B cell (primary cell): ENCODE data around the gene ST6GALNAC3. TPM values are rescaled to one million over a fixed set of nuclear protein-coding genes. Genes with fewer than 3 reads are reported as not detected.

ENCODE experiments used
- ATAC-seq: fragments of 200-7000 bp; cut with Tn5 transposase; one replicate; pipeline ENCODE4 v1.10.0; 2021; ENCODE audit warnings: low read depth, mild to moderate bottlenecking, moderate number of reproducible peaks, moderate library complexity
- CTCF ChIA-PET: fragments of 350-600 bp; sonication (Branson Sonifier 250); formaldehyde crosslinking; loops from one replicate; lab custom pipeline; 2021; ENCODE audit warnings: antibody characterized with exemption, inconsistent platforms; lab: Charles Lee
- POLR2A ChIA-PET: fragments of 350-600 bp; sonication (Branson Sonifier 250); formaldehyde crosslinking; loops from one replicate; lab custom pipeline; 2021; ENCODE audit warnings: antibody characterized with exemption; lab: Charles Lee
- DNase-seq: peaks from one replicate; pipeline ENCODE4 v3.0.0; 2013
- H2AFZ ChIP-seq: 2 replicates; pipeline ENCODE4 v1.6.1; 2012; ENCODE audit warnings: mild to moderate bottlenecking, low read depth, low read length; ENCODE audit not compliant: insufficient read depth, poor library complexity, severe bottlenecking
- H3K27ac ChIP-seq, 2 donors: 1 replicate in 1 of 2; 2 replicates in 1 of 2; pipeline ENCODE4 v1.5.1; 2012 to 2013; ENCODE audit warnings: low read length in 2 of 2, mild to moderate bottlenecking in 2 of 2, moderate library complexity in 1 of 2
- H3K27me3 ChIP-seq, 4 experiments: fragments of 200-600 bp in 1 of 4; sonication (generic) in 1 of 4; replicated peaks in 1 of 4; 1 replicate in 2 of 4; 2 replicates in 2 of 4; pipeline versions ENCODE4 v1.6.1 to v1.7.0; 2013 to 2016; ENCODE audit warnings: low read length in 3 of 4, mild to moderate bottlenecking in 2 of 4, mixed read lengths in 1 of 4, moderate library complexity in 1 of 4; ENCODE audit not compliant: insufficient read depth in 4 of 4, control insufficient read depth in 3 of 4; ENCODE audit errors: control extremely low read depth in 1 of 4
- H3K36me3 ChIP-seq, 2 experiments: replicated peaks in 1 of 2; 1 replicate in 1 of 2; 2 replicates in 1 of 2; pipeline versions ENCODE4 v1.6.1 to v1.7.1; 2013; ENCODE audit warnings: low read length in 1 of 2; ENCODE audit not compliant: insufficient read depth in 2 of 2, control insufficient read depth in 1 of 2; ENCODE audit errors: control extremely low read depth in 1 of 2, extremely low read depth in 1 of 2
- H3K4me1 ChIP-seq, 2 donors: fragments of 200-600 bp in 1 of 2; sonication (generic) in 1 of 2; 1 replicate in 1 of 2; 2 replicates in 1 of 2; pipeline versions ENCODE4 v1.5.1 to v1.6.1; 2013 to 2017; ENCODE audit warnings: low read length in 2 of 2; ENCODE audit not compliant: control insufficient read depth in 2 of 2, insufficient read depth in 2 of 2
- H3K4me2 ChIP-seq: replicated peaks from 2 replicates; pipeline ENCODE3; 2012; ENCODE audit warnings: mild to moderate bottlenecking, low read depth, low read length; ENCODE audit not compliant: poor library complexity, severe bottlenecking
- H3K4me3 ChIP-seq, 5 experiments: fragments of 200-600 bp in 1 of 5; sonication (generic) in 1 of 5; 1 replicate in 3 of 5; 2 replicates in 2 of 5; pipeline versions ENCODE4 v1.5.1 to v1.7.0; 2011 to 2016; ENCODE audit warnings: low read length in 4 of 5, mild to moderate bottlenecking in 4 of 5, low read depth in 2 of 5, control low read depth in 1 of 5, moderate library complexity in 1 of 5; ENCODE audit not compliant: insufficient read depth in 1 of 5; ENCODE audit errors: control extremely low read depth in 1 of 5, extremely low read depth in 1 of 5
- H3K79me2 ChIP-seq: fragments of 200-600 bp; sonication (generic); one replicate; pipeline ENCODE4 v1.6.0; 2016; ENCODE audit warnings: low read length; ENCODE audit not compliant: control insufficient read depth, insufficient read depth
- H3K9ac ChIP-seq: fragments of 200-600 bp; sonication (generic); 2 replicates; pipeline ENCODE4 v1.6.1; 2017; ENCODE audit warnings: mild to moderate bottlenecking, low read length, moderate library complexity
- H3K9me3 ChIP-seq, 3 donors: one replicate each; pipeline versions ENCODE4 v1.6.1 to v1.7.1; 2013; ENCODE audit warnings: low read length in 2 of 3; ENCODE audit not compliant: control insufficient read depth in 2 of 3, insufficient read depth in 1 of 3; ENCODE audit errors: control extremely low read depth in 1 of 3
- H4K20me1 ChIP-seq: 2 replicates; pipeline ENCODE4 v1.6.0; 2012; ENCODE audit warnings: mild to moderate bottlenecking, low read length; ENCODE audit not compliant: insufficient read depth, control insufficient read depth, poor library complexity, severe bottlenecking
- H3K27ac Mint-ChIP-seq: one replicate; pipeline ENCODE4 v1.8.0; 2021; ENCODE audit warnings: mixed read lengths
- H3K27me3 Mint-ChIP-seq: one replicate; pipeline ENCODE4 v1.8.0; 2021; ENCODE audit warnings: mixed read lengths
- H3K4me1 Mint-ChIP-seq: one replicate; pipeline ENCODE4 v1.8.0; 2021; ENCODE audit warnings: mixed read lengths
- H3K4me3 Mint-ChIP-seq: one replicate; pipeline ENCODE4 v1.8.0; 2021; ENCODE audit warnings: mixed read lengths
- H3K9me3 Mint-ChIP-seq: one replicate; pipeline ENCODE4 v1.8.0; 2022; ENCODE audit warnings: mixed read lengths; ENCODE audit not compliant: insufficient read depth
- EZH2 ChIP-seq: IDR thresholded peaks from 2 replicates; pipeline ENCODE4 v1.6.1; 2012; ENCODE audit warnings: borderline replicate concordance, low read depth, mild to moderate bottlenecking, moderate library complexity, low read length; ENCODE audit not compliant: insufficient read depth, poor library complexity, severe bottlenecking
- WGBS: methylation state at CpG from one replicate; pipeline ENCODE4 v1.1.5; 2013; ENCODE audit warnings: missing lambda C conversion rate; ENCODE audit not compliant: insufficient coverage; 5-methylcytosine and 5-hydroxymethylcytosine counted together
- intact Hi-C: fragments of 100-400 bp; cut with micrococcal nuclease; formaldehyde crosslinking; loops from one replicate; pipeline ENCODE4 v1.10.0; 2022
- polyA plus RNA-seq: library from polyadenylated mRNA; depleted of rRNA; stranded (reverse); fragments of >200 nt; gene quantifications from 2 replicates; pipeline ENCODE4 v1.2.3, GENCODE V29; 2012
- total RNA-seq, 2 donors: library from RNA; stranded (reverse); fragments of 120-200 nt in 1 of 2; gene quantifications; 1 replicate in 1 of 2; 2 replicates in 1 of 2; pipeline versions ENCODE4 v1.2.3 to v1.2.4, GENCODE V29; 2013 to 2022
- TF ChIP-seq, protein P1 (sequence below): fragments of 200-600 bp; IDR thresholded peaks from one replicate; pipeline ENCODE4 v1.8.0; 2022; ENCODE audit warnings: antibody characterized with exemption, mild to moderate bottlenecking

ST6GALNAC3 gene
- total and polyA plus RNA-seq, 2 donors (not counting 1 experiment from before 2014, with no cell fraction given), result 3.0 to 17.3 TPM

DNA sequence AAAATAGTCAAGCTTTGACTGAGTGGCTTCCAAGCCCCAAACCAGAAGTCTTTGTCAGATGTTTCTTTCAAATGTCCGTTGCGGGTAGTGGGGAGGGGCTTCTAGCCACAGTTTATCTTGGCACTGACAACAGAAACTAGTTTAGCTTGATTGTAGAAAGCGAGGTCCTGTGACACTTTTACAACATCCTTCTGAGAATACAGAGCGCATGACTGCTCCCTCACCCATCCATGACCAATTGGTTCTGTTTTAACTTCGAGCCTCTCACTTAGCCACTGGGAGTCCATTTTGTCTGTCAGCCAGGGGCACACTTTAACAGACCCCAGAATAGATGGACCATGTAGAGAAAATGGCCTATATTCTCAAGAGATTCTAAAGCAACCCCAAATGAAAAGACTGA lies 593.5 kb downstream of the ST6GALNAC3 start:
- no peak for DNase-seq
- H3K9ac ChIP-seq, result no peak overlapping the region
- no peak for ATAC-seq
- Mint-ChIP-seq H3K27me3 (no peaks in the 10 kb centered on the region), H3K4me3 (no peak overlapping the region), H3K9me3 (peaks cover 3% of the 10 kb centered on the region), H3K27ac (no peak overlapping the region), H3K4me1 (peaks cover 7% of the 10 kb centered on the region)
- H3K27ac ChIP-seq, result no peak overlapping the region
- H4K20me1 ChIP-seq, result no peaks in the 10 kb centered on the region
- no peaks in the 10 kb centered on the region for H3K79me2 ChIP-seq
- H3K4me2 ChIP-seq, result no peak overlapping the region
- H3K9me3 ChIP-seq, result no peaks in the 10 kb centered on the region
- TF ChIP-seq EZH2, result no peak
- TF ChIP-seq, protein P1, sequence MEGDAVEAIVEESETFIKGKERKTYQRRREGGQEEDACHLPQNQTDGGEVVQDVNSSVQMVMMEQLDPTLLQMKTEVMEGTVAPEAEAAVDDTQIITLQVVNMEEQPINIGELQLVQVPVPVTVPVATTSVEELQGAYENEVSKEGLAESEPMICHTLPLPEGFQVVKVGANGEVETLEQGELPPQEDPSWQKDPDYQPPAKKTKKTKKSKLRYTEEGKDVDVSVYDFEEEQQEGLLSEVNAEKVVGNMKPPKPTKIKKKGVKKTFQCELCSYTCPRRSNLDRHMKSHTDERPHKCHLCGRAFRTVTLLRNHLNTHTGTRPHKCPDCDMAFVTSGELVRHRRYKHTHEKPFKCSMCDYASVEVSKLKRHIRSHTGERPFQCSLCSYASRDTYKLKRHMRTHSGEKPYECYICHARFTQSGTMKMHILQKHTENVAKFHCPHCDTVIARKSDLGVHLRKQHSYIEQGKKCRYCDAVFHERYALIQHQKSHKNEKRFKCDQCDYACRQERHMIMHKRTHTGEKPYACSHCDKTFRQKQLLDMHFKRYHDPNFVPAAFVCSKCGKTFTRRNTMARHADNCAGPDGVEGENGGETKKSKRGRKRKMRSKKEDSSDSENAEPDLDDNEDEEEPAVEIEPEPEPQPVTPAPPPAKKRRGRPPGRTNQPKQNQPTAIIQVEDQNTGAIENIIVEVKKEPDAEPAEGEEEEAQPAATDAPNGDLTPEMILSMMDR, result no peak
- POLR2A ChIA-PET, result no interaction called here
- H3K36me3 ChIP-seq, result no peaks in the 10 kb centered on the region
- H3K4me3 ChIP-seq, result no peak overlapping the region
- no peak overlapping the region for H2AFZ ChIP-seq
- H3K4me1 ChIP-seq, result no peaks in the 10 kb centered on the region
- intact Hi-C loops, result no loop called here
- WGBS, result 75% methylated on average over 2 of the region's 5 CpGs
- CTCF ChIA-PET, result no interaction called here
- H3K27me3 ChIP-seq, result no peaks in the 10 kb centered on the region

GRCh38 chr1:76669131-76669530 lies 594.6 kb downstream of the ST6GALNAC3 start:
- 94% methylated on average over 2 of the region's 4 CpGs for WGBS
- H3K4me2 ChIP-seq, result no peak overlapping the region
- no peak overlapping the region for H3K27ac ChIP-seq
- no peaks in the 10 kb centered on the region for H3K4me1 ChIP-seq
- H3K9ac ChIP-seq, result no peak overlapping the region
- POLR2A ChIA-PET, result no interaction called here
- intact Hi-C loops, result no loop called here
- ATAC-seq, result no peak
- H3K4me3 Mint-ChIP-seq, result no peak overlapping the region
- CTCF ChIA-PET, result no interaction called here
- H3K36me3 ChIP-seq, result no peaks in the 10 kb centered on the region
- no peaks in the 10 kb centered on the region for H3K27me3 ChIP-seq
- no peak overlapping the region for H3K4me3 ChIP-seq
- no peaks in the 10 kb centered on the region for H3K9me3 ChIP-seq
- H3K9me3 Mint-ChIP-seq, result peaks cover 3% of the 10 kb centered on the region
- no peak overlapping the region for H3K27ac Mint-ChIP-seq
- no peak overlapping the region for H2AFZ ChIP-seq
- DNase-seq, result no peak
- TF ChIP-seq EZH2, result no peak
- TF ChIP-seq, protein P1, result no peak
- H4K20me1 ChIP-seq, result no peaks in the 10 kb centered on the region
- H3K4me1 Mint-ChIP-seq, result peaks cover 7% of the 10 kb centered on the region
- no peaks in the 10 kb centered on the region for H3K27me3 Mint-ChIP-seq
- no peaks in the 10 kb centered on the region for H3K79me2 ChIP-seq
